Measurements from ENCODE around the gene MADCAM1. TPM values are rescaled to one million over a fixed set of nuclear protein-coding genes. Genes with fewer than 3 reads are reported as not detected.

The MADCAM1 gene
- total and polyA plus RNA-seq, 2 of the 8 experiments (the other 6 are each of a cell fraction or from before 2014, with no cell fraction given), result 2.3 to 3.0 TPM

DNA sequence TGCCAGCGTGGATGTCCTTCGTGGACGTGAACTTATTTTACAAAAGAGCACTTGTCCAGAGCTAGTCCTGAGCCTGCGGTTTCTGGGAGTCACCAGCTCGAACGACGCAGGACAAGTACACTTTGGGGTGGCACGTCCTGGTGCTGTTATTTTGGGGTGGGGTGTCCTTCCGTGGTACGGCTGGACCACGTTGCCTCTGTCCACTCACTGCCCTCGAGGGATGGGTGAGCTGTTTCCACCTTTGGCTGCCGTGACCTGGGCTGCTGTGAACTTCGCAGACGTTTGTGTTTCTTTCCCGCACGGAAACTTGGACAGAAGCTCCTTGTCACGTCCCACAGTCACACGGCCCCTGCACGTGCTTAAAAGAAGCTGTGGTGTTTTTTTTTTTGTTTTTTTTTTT, 58.5 kb downstream of the MADCAM1 start (continued):
- TF ChIP-seq SP2 (IDR thresholded peaks at IDR 0.05; ENCODE audit: low read length) (no peak), EZH2 (IDR thresholded peaks at IDR 0.05; ENCODE audit: low read depth, low read length, severe bottlenecking) (no peak), GABPA (IDR thresholded peaks at IDR 0.05; ENCODE audit: borderline replicate concordance, insufficient read depth, low read length) (no peak)

Small RNAs within 50 kb of the gene (small RNA-seq; reads per million reads assigned to genes)
- 0.51 reads per million for gene RNA5SP462 (ENCODE audit: insufficient read depth)

Other genes with a start within 250 kb of the MADCAM1 start
- 98.6 and 101 TPM in 2 replicates for gene PLPP2, start 205.1 kb upstream of the MADCAM1 start, total RNA-seq (2021; fragmentation: NEBNext Ultra II Directional; extraction: Animal tissue kit (Norgen Biotek cat#: 25700))
- 195 and 326 TPM in 2 replicates for gene PLPP2, start 205.1 kb upstream of the MADCAM1 start, polyA plus RNA-seq (2011; rRNA removed)
- gene MIER2, start 151.7 kb upstream of the MADCAM1 start, total RNA-seq (2021; fragmentation: NEBNext Ultra II Directional; extraction: Animal tissue kit (Norgen Biotek cat#: 25700)), result 45.7 and 48.3 TPM in 2 replicates
- 30.3 and 53.1 TPM in 2 replicates for gene MIER2, start 151.7 kb upstream of the MADCAM1 start, polyA plus RNA-seq (2011; rRNA removed)
- gene C2CD4C, start 87.3 kb upstream of the MADCAM1 start, total RNA-seq (2021; fragmentation: NEBNext Ultra II Directional; extraction: Animal tissue kit (Norgen Biotek cat#: 25700)), result 6.3 and 6.6 TPM in 2 replicates
- gene C2CD4C, start 87.3 kb upstream of the MADCAM1 start, polyA plus RNA-seq (2011; rRNA removed), result 3.8 and 7.8 TPM in 2 replicates
- 3.5 and 4.4 TPM in 2 replicates for gene SHC2, start 35.5 kb upstream of the MADCAM1 start, total RNA-seq (2021; fragmentation: NEBNext Ultra II Directional; extraction: Animal tissue kit (Norgen Biotek cat#: 25700))
- 7.3 and 11.3 TPM in 2 replicates for gene SHC2, start 35.5 kb upstream of the MADCAM1 start, polyA plus RNA-seq (2011; rRNA removed)
- gene TPGS1, start 11.0 kb downstream of the MADCAM1 start, total RNA-seq (2021; fragmentation: NEBNext Ultra II Directional; extraction: Animal tissue kit (Norgen Biotek cat#: 25700)), result 9.1 and 10.2 TPM in 2 replicates
- 10.6 and 11.8 TPM in 2 replicates for gene TPGS1, start 11.0 kb downstream of the MADCAM1 start, polyA plus RNA-seq (2011; rRNA removed)
- gene CDC34, start 35.3 kb downstream of the MADCAM1 start, total RNA-seq (2021; fragmentation: NEBNext Ultra II Directional; extraction: Animal tissue kit (Norgen Biotek cat#: 25700)), result 129 and 133 TPM in 2 replicates
- gene CDC34, start 35.3 kb downstream of the MADCAM1 start, polyA plus RNA-seq (2011; rRNA removed), result 95.9 and 152 TPM in 2 replicates
- 0.32 and 0.59 TPM in 2 replicates for gene GZMM, start 47.6 kb downstream of the MADCAM1 start, total RNA-seq (2021; fragmentation: NEBNext Ultra II Directional; extraction: Animal tissue kit (Norgen Biotek cat#: 25700))
- gene GZMM, start 47.6 kb downstream of the MADCAM1 start, polyA plus RNA-seq (2011; rRNA removed), result 0.09 and 0.19 TPM in 2 replicates
- 726 and 743 TPM in 2 replicates for gene BSG, start 76.1 kb downstream of the MADCAM1 start, total RNA-seq (2021; fragmentation: NEBNext Ultra II Directional; extraction: Animal tissue kit (Norgen Biotek cat#: 25700))
- 1,055 and 1,381 TPM in 2 replicates for gene BSG, start 76.1 kb downstream of the MADCAM1 start, polyA plus RNA-seq (2011; rRNA removed)
- 3.6 and 4.0 TPM in 2 replicates for gene HCN2, start 93.4 kb downstream of the MADCAM1 start, total RNA-seq (2021; fragmentation: NEBNext Ultra II Directional; extraction: Animal tissue kit (Norgen Biotek cat#: 25700))
- 1.0 and 1.9 TPM in 2 replicates for gene HCN2, start 93.4 kb downstream of the MADCAM1 start, polyA plus RNA-seq (2011; rRNA removed)
- 110 and 111 TPM in 2 replicates for gene POLRMT, start 137.1 kb downstream of the MADCAM1 start, total RNA-seq (2021; fragmentation: NEBNext Ultra II Directional; extraction: Animal tissue kit (Norgen Biotek cat#: 25700))
- gene POLRMT, start 137.1 kb downstream of the MADCAM1 start, polyA plus RNA-seq (2011; rRNA removed), result 93.0 and 119 TPM in 2 replicates
- gene FGF22, start 143.4 kb downstream of the MADCAM1 start, total RNA-seq (2021; fragmentation: NEBNext Ultra II Directional; extraction: Animal tissue kit (Norgen Biotek cat#: 25700)), result 1.7 and 1.9 TPM in 2 replicates
- 0.44 and 0.99 TPM in 2 replicates for gene FGF22, start 143.4 kb downstream of the MADCAM1 start, polyA plus RNA-seq (2011; rRNA removed)
- gene RNF126, start 166.7 kb downstream of the MADCAM1 start, total RNA-seq (2021; fragmentation: NEBNext Ultra II Directional; extraction: Animal tissue kit (Norgen Biotek cat#: 25700)), result 64.7 and 68.0 TPM in 2 replicates
- gene RNF126, start 166.7 kb downstream of the MADCAM1 start, polyA plus RNA-seq (2011; rRNA removed), result 21.8 and 56.5 TPM in 2 replicates
- 7.5 and 8.1 TPM in 2 replicates for gene FSTL3, start 179.9 kb downstream of the MADCAM1 start, total RNA-seq (2021; fragmentation: NEBNext Ultra II Directional; extraction: Animal tissue kit (Norgen Biotek cat#: 25700))
- gene FSTL3, start 179.9 kb downstream of the MADCAM1 start, polyA plus RNA-seq (2011; rRNA removed), result 11.8 and 18.4 TPM in 2 replicates
- not detected in 2 replicates for gene PRSS57, start 199.0 kb downstream of the MADCAM1 start, total RNA-seq (2021; fragmentation: NEBNext Ultra II Directional; extraction: Animal tissue kit (Norgen Biotek cat#: 25700))
- 0.09 TPM in 1 of 2 replicates, not detected in the other for gene PRSS57, start 199.0 kb downstream of the MADCAM1 start, polyA plus RNA-seq (2011; rRNA removed)
- gene PALM, start 212.4 kb downstream of the MADCAM1 start, total RNA-seq (2021; fragmentation: NEBNext Ultra II Directional; extraction: Animal tissue kit (Norgen Biotek cat#: 25700)), result 16.5 TPM in 2 replicates
- 5.7 and 13.0 TPM in 2 replicates for gene PALM, start 212.4 kb downstream of the MADCAM1 start, polyA plus RNA-seq (2011; rRNA removed)